ENCODE measurements around the gene PNKP. TPM values are rescaled to one million over a fixed set of nuclear protein-coding genes. Genes with fewer than 3 reads are reported as not detected.

The PNKP gene
- total and polyA plus RNA-seq, 9 of the 15 experiments (the other 6 are each of a cell fraction or from before 2014, with no cell fraction given): 2.8 to 85.4 (median 25.3) TPM

GRCh38 chr19:49847731-49848696 is 19.4 kb downstream of the PNKP start (continued):
- no peak for TF ChIP-seq PRPF4 (IDR thresholded peaks at IDR 0.05; ENCODE audit: insufficient read depth, low read depth, low read length, poor library complexity, severe bottlenecking)
- TF ChIP-seq ZNF184 (CRISPR knock-in tag; IDR thresholded peaks at IDR 0.05): no peak
- no peak for TF ChIP-seq RFX7 (CRISPR knock-in tag; IDR thresholded peaks at IDR 0.05)
- TF ChIP-seq THRA (IDR thresholded peaks at IDR 0.05): no peak
- no peak for TF ChIP-seq ZBTB2 (IDR thresholded peaks at IDR 0.05)
- TF ChIP-seq TCFL5 (CRISPR knock-in tag; conservative IDR thresholded peaks at IDR 0.05): no peak
- peak; percentile 96 for TF ChIP-seq USF1 (CRISPR knock-in tag; IDR thresholded peaks at IDR 0.05)
- TF ChIP-seq PBX2 (CRISPR knock-in tag; IDR thresholded peaks at IDR 0.05; ENCODE audit: low read depth): no peak
- TF ChIP-seq PBX2 (tag; conservative IDR thresholded peaks at IDR 0.05; ENCODE audit: low read depth): no peak
- 0 out of 2 replicates have a peak, but pooled peaks have one; percentile 26 for TF ChIP-seq SMAD4 (CRISPR knock-in tag; conservative IDR thresholded peaks at IDR 0.05)
- no peak for TF ChIP-seq ZNF583 (CRISPR knock-in tag; IDR thresholded peaks at IDR 0.05)
- no peak for TF ChIP-seq MAFG (tag; conservative IDR thresholded peaks at IDR 0.05)
- TF ChIP-seq ZNF668 (CRISPR knock-in tag; IDR thresholded peaks at IDR 0.05): no peak
- TF ChIP-seq TEAD4 (IDR thresholded peaks at IDR 0.05; ENCODE audit: low read length): peak; percentile 71
- TF ChIP-seq TEAD4 (CRISPR knock-in tag; IDR thresholded peaks at IDR 0.05; ENCODE audit: borderline replicate concordance): no peak
